Measurements from ENCODE around the gene PPP2R2B.
"Not testable (repeated sequence)": the region's sequence is repeated elsewhere in the genome, so short reads cannot be mapped to it uniquely, and the experiment has no call there.

PPP2R2B gene

GRCh38 chr5:146623009-146623408, 255.5 kb downstream of the PPP2R2B start:
- in situ Hi-C loops (cut with HindIII; ENCODE audit: low sequenced_read_pairs) = no loop called here
- no peak for TF ChIP-seq CTCF (IDR thresholded peaks at IDR 0.05; ENCODE audit: low read depth, low read length)
- H3K4me3 ChIP-seq (ENCODE audit: low read depth, low read length) = no peak overlapping the region
- no peak for DNase-seq (ENCODE audit: low read depth, low spot score)

GRCh38 chr5:146622391-146622790, 256.2 kb downstream of the PPP2R2B start:
- in situ Hi-C loops (cut with HindIII; ENCODE audit: low sequenced_read_pairs) = no loop called here
- no peak for DNase-seq (ENCODE audit: low read depth, low spot score)
- TF ChIP-seq CTCF (IDR thresholded peaks at IDR 0.05; ENCODE audit: low read depth, low read length) = peak; percentile 47

GRCh38 chr5:146620669-146621051, 257.9 kb downstream of the PPP2R2B start:
- no peak for TF ChIP-seq CTCF (IDR thresholded peaks at IDR 0.05; ENCODE audit: low read depth, low read length)
- no peak overlapping the region for H3K4me3 ChIP-seq (ENCODE audit: low read depth, low read length)
- in situ Hi-C loops (cut with HindIII; ENCODE audit: low sequenced_read_pairs) = no loop called here
- no peak for DNase-seq (ENCODE audit: low read depth, low spot score)

More at GRCh38 chr5:146622391-146622790, 256.2 kb downstream of the PPP2R2B start:
- no peak overlapping the region for H3K4me3 ChIP-seq (ENCODE audit: low read depth, low read length)

- no peak for TF ChIP-seq CTCF (IDR thresholded peaks at IDR 0.05; ENCODE audit: low read depth, low read length)
- in situ Hi-C loops (cut with HindIII; ENCODE audit: low sequenced_read_pairs) = no loop called here
- DNase-seq (ENCODE audit: low read depth, low spot score) = no peak
- H3K4me3 ChIP-seq (ENCODE audit: low read depth, low read length) = no peak overlapping the region
Measured at GRCh38 chr5:146620031-146620668, 258.4 kb downstream of the PPP2R2B start.

GRCh38 chr5:146618434-146618833, 260.1 kb downstream of the PPP2R2B start:
- DNase-seq (ENCODE audit: low read depth, low spot score) = no peak
- TF ChIP-seq CTCF (IDR thresholded peaks at IDR 0.05; ENCODE audit: low read depth, low read length) = no peak
- in situ Hi-C loops (cut with HindIII; ENCODE audit: low sequenced_read_pairs) = no loop called here
- H3K4me3 ChIP-seq (ENCODE audit: low read depth, low read length) = no peak overlapping the region

GRCh38 chr5:146609731-146610130, 268.8 kb downstream of the PPP2R2B start:
- DNase-seq (ENCODE audit: low read depth, low spot score); in situ Hi-C loops (cut with HindIII; ENCODE audit: low sequenced_read_pairs): not testable (repeated sequence)

GRCh38 chr5:146607659-146608332, 270.8 kb downstream of the PPP2R2B start:
- peak; percentile 23 for DNase-seq (ENCODE audit: low read depth, low spot score)
- TF ChIP-seq CTCF (IDR thresholded peaks at IDR 0.05; ENCODE audit: low read depth, low read length) = no peak

More at GRCh38 chr5:146609731-146610130, 268.8 kb downstream of the PPP2R2B start:
- H3K4me3 ChIP-seq (ENCODE audit: low read depth, low read length) = not testable (repeated sequence)

More at GRCh38 chr5:146607659-146608332, 270.8 kb downstream of the PPP2R2B start:
- no peak overlapping the region for H3K4me3 ChIP-seq (ENCODE audit: low read depth, low read length)
- in situ Hi-C loops (cut with HindIII; ENCODE audit: low sequenced_read_pairs) = no loop called here
